Lung (tissue), 12 donors: ENCODE measurements around the gene ATRX. TPM values are rescaled to one million over a fixed set of nuclear protein-coding genes. Genes with fewer than 3 reads are reported as not detected.

Experiments
- ATAC-seq: fragments of 200-7000 bp; cut with Tn5 transposase; one replicate; pipeline ENCODE4 v1.9.1; 2020; ENCODE audit warnings: moderate number of reproducible peaks; ENCODE audit not compliant: insufficient read depth, low FRiP score
- DNase-seq, 3 donors: peaks; one replicate each; pipeline ENCODE4 v3.0.0-alpha.2; 2013 to 2017
- H3K27ac ChIP-seq, 2 donors: one replicate each; pipeline ENCODE4 v1.5.1; 2013; ENCODE audit warnings: mild to moderate bottlenecking in 2 of 2, moderate library complexity in 2 of 2, control low read depth in 1 of 2, inconsistent platforms in 1 of 2, low read depth in 1 of 2, low read length in 1 of 2
- H3K27me3 ChIP-seq, 3 donors: one replicate each; pipeline ENCODE4 v1.5.1; 2013; ENCODE audit warnings: low read length in 2 of 3; ENCODE audit not compliant: control insufficient read depth in 3 of 3, insufficient read depth in 3 of 3
- H3K36me3 ChIP-seq, 4 donors: one replicate each; pipeline ENCODE4 v1.5.1; 2013; ENCODE audit warnings: low read length in 4 of 4, mild to moderate bottlenecking in 1 of 4, moderate library complexity in 1 of 4; ENCODE audit not compliant: control insufficient read depth in 4 of 4, insufficient read depth in 4 of 4
- H3K4me1 ChIP-seq, 5 donors: one replicate each; pipeline ENCODE4 v1.5.1; 2013; ENCODE audit warnings: low read length in 5 of 5, mild to moderate bottlenecking in 2 of 5, moderate library complexity in 1 of 5; ENCODE audit not compliant: control insufficient read depth in 5 of 5, insufficient read depth in 5 of 5
- H3K4me3 ChIP-seq: one replicate; pipeline ENCODE4 v1.5.1; 2013; ENCODE audit warnings: mild to moderate bottlenecking, control low read depth, moderate library complexity
- H3K9ac ChIP-seq, 2 donors: one replicate each; pipeline ENCODE4 v1.5.1; 2013; ENCODE audit warnings: low read length in 2 of 2, control low read depth in 1 of 2; ENCODE audit not compliant: insufficient read depth in 1 of 2
- H3K9me3 ChIP-seq, 4 donors: one replicate each; pipeline ENCODE4 v1.5.1; 2013; ENCODE audit warnings: low read length in 3 of 4, mild to moderate bottlenecking in 1 of 4, moderate library complexity in 1 of 4; ENCODE audit not compliant: control insufficient read depth in 4 of 4, insufficient read depth in 3 of 4
- WGBS, 2 donors: extraction: QIAGEN DNeasy Blood & Tissue Kit; methylation state at CpG; one replicate each; pipeline ENCODE4 v1.1.7; 2013; 5-methylcytosine and 5-hydroxymethylcytosine counted together
- polyA plus RNA-seq, 2 donors: library from polyadenylated mRNA; stranded (reverse); fragments of 200-250 nt; gene quantifications; one replicate each; pipeline ENCODE4 v1.2.1, GENCODE V29; 2013
- total RNA-seq, 2 donors: library from RNA; depleted of rRNA in 1 of 2; stranded (reverse); fragments of >200 nt in 1 of 2; gene quantifications; one replicate each; pipeline ENCODE4 v1.2.1, GENCODE V29; 2014 to 2021
- TF ChIP-seq, protein P1 (sequence below): IDR thresholded peaks from 2 replicates; pipeline ENCODE4 v1.5.1; 2012; ENCODE audit warnings: mild to moderate bottlenecking; ENCODE audit errors: control extremely low read depth, extremely low read depth
- donor health status: control.
- donor health status: control.
- donor health status: Bipolar disorder and iron deficiency.
- donor health status: healthy.
- donor health status: DM: yes; HTN: yes; CAD: no.

The ATRX gene
- total and polyA plus RNA-seq, 4 donors = 10.6 to 208 (median 36.9) TPM

DNA sequence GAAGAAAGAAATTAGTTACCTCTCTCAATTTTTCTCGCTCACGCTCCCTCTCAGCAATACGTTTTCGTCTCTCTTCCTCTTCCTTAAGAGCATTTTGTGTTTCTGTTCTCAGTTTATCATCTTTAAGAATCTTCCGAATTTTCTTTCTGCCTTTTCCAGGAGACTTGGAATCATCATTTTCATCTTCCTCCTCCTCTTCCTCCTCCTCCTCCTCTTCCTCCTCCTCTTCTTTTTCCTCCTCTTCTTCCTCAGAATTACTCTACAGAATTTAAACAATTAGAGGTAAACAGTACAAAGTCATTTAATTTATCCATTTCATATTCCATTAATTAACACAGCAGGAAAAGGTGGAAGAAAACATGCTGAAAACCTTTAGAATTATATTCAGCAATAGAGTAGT is 133.9 kb downstream of the ATRX start:
- Histone ChIP-seq H3K36me3 (peaks cover 0 to 4% (median 0%) of the 10 kb centered on the region in 4 donors), H3K27ac (no peak overlapping the region), H3K4me1 (no peaks in the 10 kb centered on the region), H3K4me3 (no peak overlapping the region), H3K9ac (no peak overlapping the region), H3K9me3 (no peaks in the 10 kb centered on the region), H3K27me3 (no peaks in the 10 kb centered on the region)
- TF ChIP-seq, protein P1, sequence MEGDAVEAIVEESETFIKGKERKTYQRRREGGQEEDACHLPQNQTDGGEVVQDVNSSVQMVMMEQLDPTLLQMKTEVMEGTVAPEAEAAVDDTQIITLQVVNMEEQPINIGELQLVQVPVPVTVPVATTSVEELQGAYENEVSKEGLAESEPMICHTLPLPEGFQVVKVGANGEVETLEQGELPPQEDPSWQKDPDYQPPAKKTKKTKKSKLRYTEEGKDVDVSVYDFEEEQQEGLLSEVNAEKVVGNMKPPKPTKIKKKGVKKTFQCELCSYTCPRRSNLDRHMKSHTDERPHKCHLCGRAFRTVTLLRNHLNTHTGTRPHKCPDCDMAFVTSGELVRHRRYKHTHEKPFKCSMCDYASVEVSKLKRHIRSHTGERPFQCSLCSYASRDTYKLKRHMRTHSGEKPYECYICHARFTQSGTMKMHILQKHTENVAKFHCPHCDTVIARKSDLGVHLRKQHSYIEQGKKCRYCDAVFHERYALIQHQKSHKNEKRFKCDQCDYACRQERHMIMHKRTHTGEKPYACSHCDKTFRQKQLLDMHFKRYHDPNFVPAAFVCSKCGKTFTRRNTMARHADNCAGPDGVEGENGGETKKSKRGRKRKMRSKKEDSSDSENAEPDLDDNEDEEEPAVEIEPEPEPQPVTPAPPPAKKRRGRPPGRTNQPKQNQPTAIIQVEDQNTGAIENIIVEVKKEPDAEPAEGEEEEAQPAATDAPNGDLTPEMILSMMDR = no peak
- ATAC-seq (no peak), DNase-seq (no peak)
- WGBS, 2 donors = 88 to 100% methylated on average over 5 of the region's 5 CpGs

DNA sequence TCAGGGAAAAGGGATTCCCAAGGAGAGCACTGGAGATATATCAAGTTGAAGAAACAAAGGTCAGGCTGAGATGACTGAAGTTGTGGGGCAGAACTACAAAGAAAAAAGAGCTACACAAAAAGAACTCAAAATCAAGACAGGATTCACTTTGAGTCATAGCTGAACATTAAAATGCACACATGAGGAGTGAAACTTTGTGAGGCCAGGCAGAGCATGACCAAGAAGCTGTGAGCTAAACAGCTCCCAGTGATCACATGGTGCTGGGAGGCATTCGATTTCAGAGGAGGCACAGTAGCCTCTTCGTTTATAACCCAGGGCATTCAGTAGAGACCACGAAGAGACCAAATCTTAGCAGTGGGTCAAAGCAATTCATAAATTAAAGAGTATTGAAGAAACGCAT is 145.3 kb downstream of the ATRX start:
- H3K9me3 ChIP-seq = peaks cover 0 to 3% (median 1%) of the 10 kb centered on the region in 4 donors
- no peak overlapping the region for H3K27ac ChIP-seq
- H3K9ac ChIP-seq = no peak overlapping the region
- H3K36me3 ChIP-seq = peaks cover 0 to 18% (median 2%) of the 10 kb centered on the region in 4 donors
- no peak for ATAC-seq
- WGBS, 2 donors = 86 to 97% methylated on average over 4 of the region's 4 CpGs
- no peak for DNase-seq
- TF ChIP-seq, protein P1 = no peak
- no peaks in the 10 kb centered on the region for H3K4me1 ChIP-seq
- H3K4me3 ChIP-seq = no peak overlapping the region
- H3K27me3 ChIP-seq = no peaks in the 10 kb centered on the region

DNA sequence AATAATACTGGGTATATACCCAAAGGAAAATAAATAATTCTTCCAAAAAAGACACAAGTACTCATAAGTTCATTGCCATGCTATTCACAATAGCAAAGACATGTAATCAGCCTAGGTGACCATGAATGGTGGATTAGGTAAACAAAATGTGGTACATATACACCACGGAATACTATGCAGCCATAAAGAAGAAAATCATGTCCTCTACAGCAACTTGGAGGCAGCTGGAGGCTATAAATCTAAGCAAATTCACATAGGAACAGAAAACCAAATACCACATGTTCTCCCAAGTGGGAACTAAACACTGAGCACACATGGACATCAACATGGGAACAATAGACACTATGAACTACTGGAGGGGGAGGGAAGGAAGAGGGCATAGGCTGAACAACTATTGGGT is 146.2 kb downstream of the ATRX start:
- TF ChIP-seq, protein P1 = no peak
- Histone ChIP-seq H3K4me3 (no peak overlapping the region), H3K4me1 (no peaks in the 10 kb centered on the region), H3K9me3 (peaks cover 0 to 3% (median 1%) of the 10 kb centered on the region in 4 donors), H3K27me3 (no peaks in the 10 kb centered on the region), H3K36me3 (peaks cover 0 to 9% (median 2%) of the 10 kb centered on the region in 4 donors), H3K9ac (no peak overlapping the region), H3K27ac (no peak overlapping the region)
- 75 to 94% methylated on average over 1 of the region's 1 CpG for WGBS, 2 donors
- DNase-seq (no peak), ATAC-seq (no peak)

DNA sequence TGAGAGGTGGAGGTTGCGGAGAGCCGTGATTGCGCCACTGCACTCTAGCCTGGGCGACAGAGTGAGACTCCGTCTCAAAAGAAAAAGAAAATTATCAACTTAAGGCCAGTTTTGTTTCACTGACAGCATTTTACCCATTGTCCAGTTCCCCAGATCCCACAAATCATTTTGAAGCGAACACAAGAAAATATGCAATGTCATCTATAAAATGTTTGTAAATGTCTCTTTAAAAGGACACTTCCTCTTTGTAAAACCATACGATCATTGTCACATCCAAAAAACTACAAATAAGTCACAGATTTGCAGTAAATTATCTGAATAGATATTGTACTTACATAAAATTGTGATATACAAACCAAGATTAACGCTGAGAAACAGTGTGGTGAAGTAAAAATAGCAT is 147.6 kb downstream of the ATRX start:
- ATAC-seq = no peak
- Histone ChIP-seq H3K4me3 (no peak overlapping the region), H3K9ac (no peak overlapping the region), H3K9me3 (peaks cover 0 to 3% (median 1%) of the 10 kb centered on the region in 4 donors), H3K27ac (no peak overlapping the region), H3K36me3 (peaks cover 0 to 8% (median 2%) of the 10 kb centered on the region in 4 donors), H3K4me1 (no peaks in the 10 kb centered on the region), H3K27me3 (no peaks in the 10 kb centered on the region)
- TF ChIP-seq, protein P1 = no peak
- no peak for DNase-seq
- WGBS, 2 donors = 76 to 92% methylated on average over 8 of the region's 8 CpGs
